Measurements from ENCODE around the gene RSPH4A. TPM values are rescaled to one million over a fixed set of nuclear protein-coding genes. Genes with fewer than 3 reads are reported as not detected.

The RSPH4A gene
- total and polyA plus RNA-seq, 9 of the 15 experiments (the other 6 are each of a cell fraction or from before 2014, with no cell fraction given), result 0.04 to 0.30 (median 0.11) TPM

DNA sequence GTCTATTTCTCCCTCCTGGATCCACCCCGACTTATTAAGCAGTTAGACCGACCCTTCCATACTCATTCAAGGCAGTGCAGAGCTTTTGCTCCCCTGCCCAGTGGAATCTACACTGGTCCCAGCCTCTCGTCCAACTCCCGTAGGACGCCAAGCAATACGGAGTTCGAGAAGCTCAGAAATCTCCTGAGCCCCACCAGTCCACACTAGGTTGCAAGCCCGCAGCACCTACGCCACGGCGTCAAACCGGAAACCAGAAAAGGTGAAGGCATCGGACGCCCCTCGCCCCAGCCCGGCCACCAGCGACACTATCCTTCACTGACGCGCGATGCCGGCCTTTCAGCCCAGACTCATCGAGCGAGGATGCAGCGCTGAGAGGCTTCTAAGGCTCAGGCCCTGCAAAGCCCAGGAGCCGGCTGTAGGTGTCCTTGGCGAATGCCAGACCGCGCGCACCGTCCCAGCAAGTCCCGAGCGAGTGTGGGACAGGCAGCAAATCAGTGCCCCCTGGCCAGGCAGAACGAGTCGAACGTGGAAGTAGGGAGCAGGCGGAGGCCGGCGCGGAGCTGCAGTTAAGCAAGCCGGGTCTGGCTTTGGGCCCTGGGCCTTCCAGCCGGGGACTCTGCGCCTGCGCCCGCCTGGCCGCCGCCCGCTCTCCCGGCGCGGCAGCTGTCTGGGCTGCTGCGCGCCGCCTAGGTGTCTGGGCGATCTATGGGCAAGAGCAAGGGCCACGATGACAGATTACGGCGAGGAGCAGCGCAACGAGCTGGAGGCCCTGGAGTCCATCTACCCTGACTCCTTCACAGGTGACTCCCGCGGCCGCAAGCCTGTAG, 45.2 kb upstream of the RSPH4A start, which contains the start of gene RWDD1 (continued):
- TF ChIP-seq, protein P1, sequence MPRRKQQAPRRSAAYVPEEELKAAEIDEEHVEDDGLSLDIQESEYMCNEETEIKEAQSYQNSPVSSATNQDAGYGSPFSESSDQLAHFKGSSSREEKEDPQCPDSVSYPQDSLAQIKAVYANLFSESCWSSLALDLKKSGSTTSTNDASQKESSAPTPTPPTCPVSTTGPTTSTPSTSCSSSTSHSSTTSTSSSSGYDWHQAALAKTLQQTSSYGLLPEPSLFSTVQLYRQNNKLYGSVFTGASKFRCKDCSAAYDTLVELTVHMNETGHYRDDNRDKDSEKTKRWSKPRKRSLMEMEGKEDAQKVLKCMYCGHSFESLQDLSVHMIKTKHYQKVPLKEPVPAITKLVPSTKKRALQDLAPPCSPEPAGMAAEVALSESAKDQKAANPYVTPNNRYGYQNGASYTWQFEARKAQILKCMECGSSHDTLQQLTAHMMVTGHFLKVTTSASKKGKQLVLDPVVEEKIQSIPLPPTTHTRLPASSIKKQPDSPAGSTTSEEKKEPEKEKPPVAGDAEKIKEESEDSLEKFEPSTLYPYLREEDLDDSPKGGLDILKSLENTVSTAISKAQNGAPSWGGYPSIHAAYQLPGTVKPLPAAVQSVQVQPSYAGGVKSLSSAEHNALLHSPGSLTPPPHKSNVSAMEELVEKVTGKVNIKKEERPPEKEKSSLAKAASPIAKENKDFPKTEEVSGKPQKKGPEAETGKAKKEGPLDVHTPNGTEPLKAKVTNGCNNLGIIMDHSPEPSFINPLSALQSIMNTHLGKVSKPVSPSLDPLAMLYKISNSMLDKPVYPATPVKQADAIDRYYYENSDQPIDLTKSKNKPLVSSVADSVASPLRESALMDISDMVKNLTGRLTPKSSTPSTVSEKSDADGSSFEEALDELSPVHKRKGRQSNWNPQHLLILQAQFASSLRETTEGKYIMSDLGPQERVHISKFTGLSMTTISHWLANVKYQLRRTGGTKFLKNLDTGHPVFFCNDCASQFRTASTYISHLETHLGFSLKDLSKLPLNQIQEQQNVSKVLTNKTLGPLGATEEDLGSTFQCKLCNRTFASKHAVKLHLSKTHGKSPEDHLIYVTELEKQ (CRISPR knock-in tag; IDR thresholded peaks at IDR 0.05), result no peak
- no peak for TF ChIP-seq NR3C1 (CRISPR knock-in tag; IDR thresholded peaks at IDR 0.05)
- peak; percentile 60; the same call in 1 of the 2 replicates for TF ChIP-seq HDAC2 (IDR thresholded peaks at IDR 0.05)
- no peak for TF ChIP-seq THRA (IDR thresholded peaks at IDR 0.05)
- TF ChIP-seq KAT2B (IDR thresholded peaks at IDR 0.05; ENCODE audit: low read depth, low read length), result no peak
- TF ChIP-seq TAF7 (tag; IDR thresholded peaks at IDR 0.05), result peak; percentile 79
- TF ChIP-seq EZH2 (IDR thresholded peaks at IDR 0.05; ENCODE audit: borderline replicate concordance, low read depth, low read length), result no peak
- no peak for TF ChIP-seq ZFP1 (CRISPR knock-in tag; IDR thresholded peaks at IDR 0.05)
- peak; percentile 96 for TF ChIP-seq PHF21A (IDR thresholded peaks at IDR 0.05; ENCODE audit: borderline replicate concordance, low read depth)
- 0 out of 2 replicates have a peak, but pooled peaks have one; percentile 65 for TF ChIP-seq ZC3H11A (IDR thresholded peaks at IDR 0.05; ENCODE audit: low read depth, low read length)
- peak; percentile 18; the same call in 1 of the 2 replicates for TF ChIP-seq ERF (CRISPR knock-in tag; IDR thresholded peaks at IDR 0.05)
- TF ChIP-seq CCNT2 (IDR thresholded peaks at IDR 0.05; ENCODE audit: borderline replicate concordance, extremely low read depth, insufficient read length, low read depth, low read length), result peak; percentile 87
- no peak for TF ChIP-seq ZNF77 (CRISPR knock-in tag; IDR thresholded peaks at IDR 0.05)
- TF ChIP-seq ZNF518B (CRISPR knock-in tag; IDR thresholded peaks at IDR 0.05), result no peak
- TF ChIP-seq EWSR1 (IDR thresholded peaks at IDR 0.05; ENCODE audit: borderline replicate concordance, low read depth, partially characterized antibody), result no peak
- TF ChIP-seq MCM3 (IDR thresholded peaks at IDR 0.05), result no peak
- no peak; the same call in 1 of the 2 replicates for TF ChIP-seq ZNF134 (CRISPR knock-in tag; conservative IDR thresholded peaks at IDR 0.05)
- TF ChIP-seq ZBTB8A (IDR thresholded peaks at IDR 0.05; ENCODE audit: partially characterized antibody), result no peak

Data from K562 (cell line).